GM21423 (cell line): ENCODE data around the gene VRTN.
A peak's percentile ranks its signal among the peaks of the same experiment; 100 is the strongest.
"Not testable (repeated sequence)": the region's sequence is repeated elsewhere in the genome, so short reads cannot be mapped to it uniquely, and the experiment has no call there.

Experiments
- ATAC-seq: cut with Tn5 transposase; IDR thresholded peaks from one replicate; pipeline ENCODE4 v1.9.1; 2021; ENCODE audit warnings: mild to moderate bottlenecking, moderate library complexity; ENCODE audit not compliant: unreplicated experiment

VRTN gene

GRCh38 chr14:74348241-74348734 is at the start of gene VRTN:
Gene VRTN, plus strand, starts transcription at chr14:74348471. Its CDS starts 8,313 bp downstream, at chr14:74356784.
- ATAC-seq = no peak

- no peak for ATAC-seq
Observed at GRCh38 chr14:74299061-74299545, 49.2 kb upstream of the VRTN start.

DNA sequence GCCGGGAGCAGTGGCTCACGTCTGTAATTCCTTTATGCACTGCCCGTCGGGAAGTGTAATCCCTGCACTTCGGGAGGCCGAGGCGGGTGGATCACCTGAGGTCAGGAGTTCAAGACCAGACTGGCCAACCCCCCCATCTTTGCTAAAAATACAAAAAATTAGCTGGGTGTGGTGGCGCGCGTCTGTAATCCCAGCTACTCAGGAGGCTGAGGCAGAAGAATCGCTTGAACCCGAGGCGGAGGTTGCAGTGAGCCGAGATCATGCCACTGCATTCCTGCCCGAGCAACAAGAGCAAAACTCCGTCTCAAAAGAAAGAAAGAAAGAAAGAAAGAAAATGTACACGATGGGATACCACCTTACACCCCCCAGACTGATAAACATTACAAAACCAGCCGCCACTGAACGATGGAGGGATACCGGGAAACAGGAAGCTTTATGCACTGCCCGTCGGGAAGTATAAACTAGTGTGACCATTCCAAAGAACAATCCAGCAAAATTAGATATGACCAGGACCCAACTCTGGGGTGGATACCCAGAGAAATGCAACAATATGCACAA is 46.6 kb upstream of the VRTN start:
- no peak for ATAC-seq

DNA sequence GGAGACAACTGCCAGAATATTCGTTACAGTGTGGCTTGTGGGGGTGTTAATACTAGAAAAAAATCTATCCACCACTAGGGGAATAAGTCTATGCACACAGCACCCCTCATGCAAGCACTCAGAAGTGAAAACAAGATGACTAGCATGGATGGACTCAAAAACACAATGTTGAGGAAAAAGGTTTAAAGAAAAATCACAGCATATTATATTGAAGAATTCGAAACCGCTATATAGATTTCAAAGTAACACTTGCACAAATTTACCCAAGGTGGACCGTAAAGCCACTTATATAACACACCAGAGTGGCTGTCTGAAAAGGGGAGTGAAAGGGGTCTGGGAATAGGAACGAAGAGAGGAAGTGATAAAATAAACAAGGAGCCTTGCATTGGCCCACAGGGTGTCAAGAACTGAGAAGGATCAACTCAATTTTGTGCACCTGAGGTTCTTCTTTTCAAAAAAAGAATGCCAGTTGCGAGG is 46.1 kb upstream of the VRTN start:
- no peak for ATAC-seq

GRCh38 chr14:74302634-74303569 is 45.4 kb upstream of the VRTN start, which contains the start of gene ABCD4:
Gene ABCD4, minus strand, starts transcription at chr14:74302934. Its CDS starts 22 bp downstream, at chr14:74302912.
- peak; percentile 95 for ATAC-seq

DNA sequence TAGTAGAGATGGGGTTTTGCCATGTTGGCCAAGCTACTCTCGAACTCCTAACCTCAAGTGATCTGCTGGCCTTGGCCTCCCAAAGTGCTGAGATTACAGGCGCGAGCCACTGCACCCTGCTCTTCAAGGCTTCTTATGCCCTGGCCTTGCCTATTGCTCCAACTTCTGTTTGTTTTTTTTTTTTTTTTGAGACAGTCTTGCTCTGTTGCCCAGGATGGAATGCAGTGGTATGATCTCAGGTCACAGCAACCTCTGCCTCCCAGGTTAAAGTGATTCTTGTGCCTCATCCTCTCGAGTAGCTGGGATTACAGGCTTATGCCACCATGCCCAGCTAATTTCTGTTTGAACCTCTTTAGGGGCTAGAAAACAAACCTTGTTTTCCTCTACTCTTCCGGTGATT is 39.6 kb upstream of the VRTN start:
- ATAC-seq = no peak

- no peak for ATAC-seq
Observed at GRCh38 chr14:74309125-74310022, 38.9 kb upstream of the VRTN start.

DNA sequence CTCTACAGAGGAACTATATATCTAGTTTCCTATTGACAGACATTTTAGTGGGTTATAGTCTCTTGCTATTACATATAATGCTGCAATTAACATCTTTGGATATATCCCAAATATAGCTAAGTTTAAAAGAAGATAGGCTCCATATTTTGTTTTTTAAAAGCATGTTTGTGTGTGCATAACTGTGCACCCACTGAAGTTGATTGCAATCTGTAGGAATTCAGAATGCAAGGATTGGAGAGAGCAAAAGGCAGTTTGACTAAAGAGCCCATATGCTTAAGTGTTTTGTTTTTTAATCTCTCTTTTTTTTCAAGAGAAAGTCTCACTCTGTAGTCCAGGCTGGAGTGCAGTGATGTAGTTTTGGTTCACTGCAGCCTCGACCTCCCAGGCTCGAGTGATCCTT is 36.1 kb upstream of the VRTN start:
- ATAC-seq = no peak

GRCh38 chr14:74313601-74314000 is 34.7 kb upstream of the VRTN start:
- ATAC-seq = no peak

DNA sequence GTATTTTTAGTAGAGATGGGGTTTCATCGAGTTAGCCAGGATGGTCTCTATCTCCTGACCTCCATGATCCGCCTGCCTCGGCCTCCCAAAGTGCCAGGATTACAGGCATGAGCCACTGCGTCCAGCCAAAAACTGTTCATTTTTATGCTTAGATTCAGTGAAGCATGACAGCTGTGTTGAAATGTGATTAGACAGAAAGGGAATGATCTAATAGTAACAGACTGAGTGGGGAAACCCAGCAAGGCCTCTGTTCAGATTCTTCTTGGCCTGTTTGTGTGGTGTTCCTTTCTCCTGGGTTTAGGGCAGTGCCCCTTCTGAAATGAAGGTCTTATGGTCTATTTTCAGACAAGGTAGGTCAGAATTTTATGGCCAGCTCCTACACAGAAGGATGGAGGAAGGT is 33.7 kb upstream of the VRTN start:
- ATAC-seq = no peak

DNA sequence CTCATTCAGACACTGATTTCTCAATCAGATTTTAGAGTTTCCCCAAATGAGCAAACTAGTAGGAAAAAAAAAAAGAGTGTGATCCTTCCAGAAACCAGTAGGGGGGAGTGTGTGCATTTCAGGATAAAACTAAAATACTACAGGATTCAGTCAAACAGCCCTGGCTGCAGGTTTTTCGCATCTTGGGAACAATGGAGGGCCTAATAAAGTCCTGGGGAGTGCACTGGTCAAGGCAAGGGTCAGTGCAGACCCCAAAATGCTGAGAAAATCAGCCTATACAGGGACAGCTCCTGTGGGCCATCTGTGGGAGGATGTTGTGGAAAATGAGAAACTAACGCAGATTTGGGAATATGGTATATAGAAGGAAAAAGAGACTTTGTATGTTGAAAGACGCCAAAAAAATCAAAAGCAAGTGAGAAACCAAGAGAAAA is 23.3 kb upstream of the VRTN start:
- no peak for ATAC-seq

- ATAC-seq = no peak
Observed at GRCh38 chr14:74325446-74325845, 22.8 kb upstream of the VRTN start.

GRCh38 chr14:74326369-74327152 is 21.7 kb upstream of the VRTN start:
- no peak for ATAC-seq

GRCh38 chr14:74329950-74330552 is 18.2 kb upstream of the VRTN start:
- not testable (repeated sequence) for ATAC-seq

- ATAC-seq = no peak
Observed at GRCh38 chr14:74333909-74334308, 14.4 kb upstream of the VRTN start.

- ATAC-seq = no peak
Observed at GRCh38 chr14:74346341-74346740, 1.9 kb upstream of the VRTN start.

- ATAC-seq = no peak
Observed at GRCh38 chr14:74347097-74347794, 1.0 kb upstream of the VRTN start.

GRCh38 chr14:74347795-74348100 is 523 bp upstream of the VRTN start:
- ATAC-seq = no peak
